HepG2 (cell line): ENCODE results near the gene BRAT1. TPM values are rescaled to one million over a fixed set of nuclear protein-coding genes. Genes with fewer than 3 reads are reported as not detected.
A peak's percentile ranks its signal among the peaks of the same experiment; 100 is the strongest.

Source experiments
- ATAC-seq: fragments of 200-7000 bp; cut with Tn5 transposase; 3 replicates; pipeline ENCODE4 v1.9.1; 2020; ENCODE audit warnings: mild to moderate bottlenecking, moderate library complexity
- BruUV-seq: library from RNA; stranded (reverse); fragments of 400-500 nt; replicated peaks from 2 replicates; lab custom pipeline; 2021; lab: Mats Ljungman, UMichigan
- CTCF ChIA-PET: fragments of 300-600 bp; formaldehyde crosslinking; extraction: SDS; loops from one replicate; lab custom pipeline; 2021; ENCODE audit warnings: low total read pairs, inconsistent platforms, low intra/inter-chr PET ratio; lab: Yijun Ruan, JAX
- POLR2A ChIA-PET: fragments of 350-600 bp; sonication (Branson Sonifier 250); formaldehyde crosslinking; loops from one replicate; lab custom pipeline; 2020; ENCODE audit warnings: antibody characterized with exemption, inconsistent platforms; lab: Yijun Ruan, JAX
- DNase-seq: peaks from one replicate; pipeline ENCODE4 v3.0.0-alpha.2; 2015; ENCODE audit warnings: low spot score
- FAIRE-seq: peaks from 3 replicates; lab custom pipeline; 2011; peaks lifted over from hg19 to GRCh38; lab: Jason Lieb, UNC
- H2AFZ ChIP-seq: one replicate; pipeline ENCODE4 v1.6.1; 2011; ENCODE audit warnings: low read length, inconsistent platforms
- H3K27ac ChIP-seq: fragments of 300-600 bp; 3 replicates; pipeline ENCODE4 v1.8.0; 2011; ENCODE audit warnings: mixed run types, mild to moderate bottlenecking, mixed read lengths, low read length, inconsistent platforms; ENCODE audit not compliant: insufficient read depth; ENCODE audit errors: extremely low read length
- H3K27me3 ChIP-seq, 2 experiments: fragments of 200-600 bp in 1 of 2; 2 replicates in 1 of 2; 3 replicates in 1 of 2; pipeline versions ENCODE4 v1.6.0 to v1.8.0; 2011; ENCODE audit warnings: low read length in 2 of 2, mild to moderate bottlenecking in 2 of 2, moderate library complexity in 2 of 2, inconsistent platforms in 1 of 2; ENCODE audit not compliant: insufficient read depth in 2 of 2, control insufficient read depth in 1 of 2
- H3K36me3 ChIP-seq, 2 experiments: fragments of 200-600 bp in 1 of 2; replicated peaks in 1 of 2; 2 replicates in 1 of 2; 3 replicates in 1 of 2; pipeline versions ENCODE4 v1.5.1 to v1.8.0; 2011; ENCODE audit warnings: low read length in 2 of 2, inconsistent platforms in 1 of 2; ENCODE audit not compliant: insufficient read depth in 2 of 2, control insufficient read depth in 1 of 2
- H3K4me1 ChIP-seq: 2 replicates; pipeline ENCODE4 v1.5.1; 2012; ENCODE audit warnings: low read length, inconsistent platforms; ENCODE audit not compliant: insufficient read depth
- H3K4me2 ChIP-seq: 2 replicates; pipeline ENCODE4 v1.6.0; 2011; ENCODE audit warnings: low read depth, low read length, inconsistent platforms
- H3K4me3 ChIP-seq, 3 experiments: fragments of 200-600 bp in 1 of 3; sonication (generic), shearing (Covaris generic) in 1 of 3; replicated peaks in 1 of 3; 2 replicates each; pipeline ENCODE4 v1.5.1; 2011 to 2016; ENCODE audit warnings: low read length in 3 of 3, inconsistent platforms in 2 of 3, low read depth in 2 of 3, mild to moderate bottlenecking in 2 of 3, control low read depth in 1 of 3, mixed read lengths in 1 of 3; ENCODE audit not compliant: insufficient read depth in 1 of 3
- H3K79me2 ChIP-seq: one replicate; pipeline ENCODE4 v1.6.1; 2011; ENCODE audit warnings: low read length, inconsistent platforms; ENCODE audit not compliant: insufficient read depth
- H3K9ac ChIP-seq: 2 replicates; pipeline ENCODE4 v1.6.0; 2011; ENCODE audit warnings: mild to moderate bottlenecking, low read depth, low read length, inconsistent platforms; ENCODE audit not compliant: insufficient read depth
- H3K9me3 ChIP-seq: 2 replicates; pipeline ENCODE4 v1.5.1; 2012; ENCODE audit warnings: mild to moderate bottlenecking, low read length
- H4K20me1 ChIP-seq: 2 replicates; pipeline ENCODE4 v1.6.0; 2011; ENCODE audit warnings: inconsistent platforms, mild to moderate bottlenecking, low read length, moderate library complexity; ENCODE audit not compliant: insufficient read depth
- HOXD1 ChIP-seq: sonication (generic); formaldehyde crosslinking; IDR thresholded peaks from 2 replicates; pipeline ENCODE4 v1.5.0; 2020; ENCODE audit warnings: missing genetic modification reagents
- IKZF5 ChIP-seq: IDR thresholded peaks from 2 replicates; pipeline ENCODE4 v1.6.1; 2018; ENCODE audit warnings: missing genetic modification reagents, mild to moderate bottlenecking, missing compliant biosample characterization
- IRF2 ChIP-seq: IDR thresholded peaks from 2 replicates; pipeline ENCODE4 v1.6.1; 2018; ENCODE audit warnings: missing genetic modification reagents, missing compliant biosample characterization
- KDM5B ChIP-seq: sonication (generic); formaldehyde crosslinking; IDR thresholded peaks from 2 replicates; pipeline ENCODE4 v1.4.0; 2020; ENCODE audit warnings: missing genetic modification reagents, mild to moderate bottlenecking, borderline replicate concordance
- MAX ChIP-seq: IDR thresholded peaks from 2 replicates; pipeline ENCODE4 v1.6.1; 2012; ENCODE audit warnings: inconsistent platforms
- MNT ChIP-seq: fragments of 450-650 bp; IDR thresholded peaks from 2 replicates; pipeline ENCODE4 v1.6.1; 2016
- NRL ChIP-seq: sonication (generic); formaldehyde crosslinking; IDR thresholded peaks from 2 replicates; pipeline ENCODE4 v1.5.0; 2020; ENCODE audit warnings: missing genetic modification reagents, mild to moderate bottlenecking, moderate library complexity, borderline replicate concordance
- SMC3 ChIP-seq: IDR thresholded peaks from 2 replicates; pipeline ENCODE4 v1.6.1; 2011; ENCODE audit warnings: low read length, improper control_type of control experiment
- ZFP36 ChIP-seq: fragments of 150-350 bp; IDR thresholded peaks from 2 replicates; pipeline ENCODE4 v1.6.1; 2018; ENCODE audit warnings: borderline replicate concordance, low read length, low read depth; ENCODE audit not compliant: partially characterized antibody
- ZFP36L1 ChIP-seq: sonication (generic); formaldehyde crosslinking; IDR thresholded peaks from 2 replicates; pipeline ENCODE4 v1.8.0; 2022; ENCODE audit warnings: mild to moderate bottlenecking, missing genetic modification reagents, moderate library complexity
- ZMAT5 ChIP-seq: sonication (generic); formaldehyde crosslinking; IDR thresholded peaks from 2 replicates; pipeline ENCODE4 v1.5.0; 2020; ENCODE audit warnings: mild to moderate bottlenecking, low read depth, missing genetic modification reagents, borderline replicate concordance
- ZNF274 ChIP-seq: sonication (generic); formaldehyde crosslinking; IDR thresholded peaks from 2 replicates; pipeline ENCODE4 v1.5.1; 2020; ENCODE audit warnings: mild to moderate bottlenecking, missing genetic modification reagents
- ZNF687 ChIP-seq: sonication (generic); formaldehyde crosslinking; IDR thresholded peaks from 2 replicates; pipeline ENCODE4 v1.5.1; 2020; ENCODE audit warnings: mild to moderate bottlenecking, missing genetic modification reagents, moderate library complexity
- ZNF879 ChIP-seq: sonication (generic); formaldehyde crosslinking; IDR thresholded peaks from 2 replicates; pipeline ENCODE4 v1.8.1; 2023; ENCODE audit warnings: missing genetic modification reagents
- whole genome bisulfite sequencing: methylation state at CpG from one replicate; pipeline ENCODE4 v1.1.6; 2017; ENCODE audit warnings: low lambda C conversion rate; 5-methylcytosine and 5-hydroxymethylcytosine counted together
- in situ Hi-C: cut with HindIII; loops from 2 replicates; pipeline ENCODE4 v1.10.0; 2017; ENCODE audit warnings: low pct_unique_long_range_greater_than_20kb; ENCODE audit not compliant: extremely low pct_ligation_motif_present
- intact Hi-C: fragments of 100-400 bp; cut with micrococcal nuclease; formaldehyde crosslinking; loops from one replicate; pipeline ENCODE4 v1.10.0; 2022; ENCODE audit not compliant: unreplicated experiment
- polyA plus RNA-seq, 8 experiments: library from polyadenylated mRNA; depleted of rRNA in 3 of 8; stranded (reverse) in 7 of 8; unstranded in 1 of 8; fragments of >200 nt; fragmentation: Illumina TruSeq in 4 of 8; extraction: Trizol in 4 of 8; gene quantifications; 2 replicates each; pipeline versions ENCODE4 v1.2.1 to v1.2.3, GENCODE V29; 2011 to 2016; ENCODE audit warnings: low read depth in 4 of 8, missing spikeins in 1 of 8, mixed read lengths in 1 of 8; ENCODE audit not compliant: insufficient read depth in 1 of 8
- total RNA-seq, 5 experiments: library from RNA; depleted of rRNA; stranded (reverse); fragments of >200 nt; fragmentation: Illumina TruSeq; extraction: Trizol; gene quantifications; 2 replicates each; pipeline ENCODE4 v1.2.3, GENCODE V29; 2016; ENCODE audit warnings: low read depth in 1 of 5

BRAT1 gene
- total and polyA plus RNA-seq, 2 of the 13 experiments (the other 11 are each of a cell fraction or from before 2014, with no cell fraction given), result 10.2 to 20.3 TPM

GRCh38 chr7:2508327-2509215 lies 46.8 kb downstream of the BRAT1 start:
- H3K9ac ChIP-seq, result no peak overlapping the region
- H3K4me1 ChIP-seq, result peaks cover 63% of the 10 kb centered on the region
- H3K9me3 ChIP-seq, result no peaks in the 10 kb centered on the region
- WGBS, result 24% methylated on average over 18 of the region's 43 CpGs
- FAIRE-seq (no peak), DNase-seq (no peak)
- H2AFZ ChIP-seq, result no peak overlapping the region
- H4K20me1 ChIP-seq, result no peaks in the 10 kb centered on the region
- H3K36me3 ChIP-seq, result no peaks in the 10 kb centered on the region
- peaks cover 10 to 91% of the 10 kb centered on the region in 2 experiments; a peak in 4 of 5 replicates for H3K27me3 ChIP-seq
- no peaks in the 10 kb centered on the region for H3K79me2 ChIP-seq
- no peak overlapping the region for H3K4me3 ChIP-seq
- BruUV-seq, result no TSS peak
- POLR2A ChIA-PET, result interaction anchor here (0.6 kb wide), 1 partner anchor 8 kb away, joined by 3 read pairs; no protein-coding TSS in a partner anchor
- TF ChIP-seq KDM5B (CRISPR knock-in tag) (0 out of 2 replicates have a peak, but pooled peaks have one; percentile 29), HOXD1 (CRISPR knock-in tag) (no peak), NRL (0 out of 2 replicates have a peak, but pooled peaks have one; percentile 29), ZNF687 (CRISPR knock-in tag) (peak; percentile 6), IKZF5 (no peak), IRF2 (no peak), ZFP36L1 (CRISPR knock-in tag) (no peak), ZNF274 (no peak), SMC3 (no peak), ZNF879 (no peak), ZFP36 (no peak), MNT (peak; percentile 71), ZMAT5 (CRISPR knock-in tag) (no peak), MAX (0 out of 2 replicates have a peak, but pooled peaks have one; percentile 14)
- TF ChIP-seq, all 625 proteins: peak for 5
- in situ Hi-C loops, result no loop called here
- intact Hi-C loops, result no loop called here
- Histone ChIP-seq H3K4me2 (peak overlapping the region; percentile 18; the same call in 1 of the 2 replicates), H3K27ac (no peak overlapping the region)
- CTCF ChIA-PET, result no interaction called here
- peak; percentile 6; the same call in 2 of the 3 replicates for ATAC-seq
